Mesothelial cell of epicardium (in vitro differentiated cells): Measurements from ENCODE around the gene GADL1. TPM values are rescaled to one million over a fixed set of nuclear protein-coding genes. Genes with fewer than 3 reads are reported as not detected.

ENCODE experiments used
- DNase-seq, 2 experiments: peaks; one replicate each; pipeline ENCODE4 v3.0.0; 2021; ENCODE audit warnings: low spot score in 2 of 2; ENCODE audit not compliant: unreplicated experiment in 2 of 2
- H3K27ac Mint-ChIP-seq: 2 replicates; pipeline ENCODE4 v1.8.0; 2021; ENCODE audit warnings: mixed read lengths
- H3K27me3 Mint-ChIP-seq: 2 replicates; pipeline ENCODE4 v1.8.0; 2021; ENCODE audit warnings: low read depth, mixed read lengths
- H3K36me3 Mint-ChIP-seq: 2 replicates; pipeline ENCODE4 v1.8.0; 2021; ENCODE audit warnings: mixed read lengths
- H3K4me1 Mint-ChIP-seq: 2 replicates; pipeline ENCODE4 v1.8.0; 2021; ENCODE audit warnings: mixed read lengths
- H3K4me3 Mint-ChIP-seq: 2 replicates; pipeline ENCODE4 v1.8.0; 2021; ENCODE audit warnings: mild to moderate bottlenecking, moderate library complexity, mixed read lengths
- H3K9me3 Mint-ChIP-seq: 2 replicates; pipeline ENCODE4 v1.8.0; 2021; ENCODE audit warnings: mixed read lengths
- total RNA-seq: library from RNA; stranded (reverse); gene quantifications from 3 replicates; pipeline ENCODE4 v1.2.1, GENCODE V29; 2021
- TF ChIP-seq, protein P1 (sequence below): fragments of 200-600 bp; sonication (generic); IDR thresholded peaks from one replicate; pipeline ENCODE4 v1.5.0; 2021; ENCODE audit warnings: antibody characterized with exemption; ENCODE audit not compliant: unreplicated experiment

GADL1 gene
- 4.4 to 4.9 TPM (median 4.6 TPM) in 3 replicates for total RNA-seq

GRCh38 chr3:30894521-30895251 lies at the start of gene GADL1:
Gene GADL1, minus strand, starts transcription at chr3:30894661. Its CDS starts 47 bp downstream, at chr3:30894614.
- TF ChIP-seq, protein P1, sequence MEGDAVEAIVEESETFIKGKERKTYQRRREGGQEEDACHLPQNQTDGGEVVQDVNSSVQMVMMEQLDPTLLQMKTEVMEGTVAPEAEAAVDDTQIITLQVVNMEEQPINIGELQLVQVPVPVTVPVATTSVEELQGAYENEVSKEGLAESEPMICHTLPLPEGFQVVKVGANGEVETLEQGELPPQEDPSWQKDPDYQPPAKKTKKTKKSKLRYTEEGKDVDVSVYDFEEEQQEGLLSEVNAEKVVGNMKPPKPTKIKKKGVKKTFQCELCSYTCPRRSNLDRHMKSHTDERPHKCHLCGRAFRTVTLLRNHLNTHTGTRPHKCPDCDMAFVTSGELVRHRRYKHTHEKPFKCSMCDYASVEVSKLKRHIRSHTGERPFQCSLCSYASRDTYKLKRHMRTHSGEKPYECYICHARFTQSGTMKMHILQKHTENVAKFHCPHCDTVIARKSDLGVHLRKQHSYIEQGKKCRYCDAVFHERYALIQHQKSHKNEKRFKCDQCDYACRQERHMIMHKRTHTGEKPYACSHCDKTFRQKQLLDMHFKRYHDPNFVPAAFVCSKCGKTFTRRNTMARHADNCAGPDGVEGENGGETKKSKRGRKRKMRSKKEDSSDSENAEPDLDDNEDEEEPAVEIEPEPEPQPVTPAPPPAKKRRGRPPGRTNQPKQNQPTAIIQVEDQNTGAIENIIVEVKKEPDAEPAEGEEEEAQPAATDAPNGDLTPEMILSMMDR = no peak
- DNase-seq = peak; percentile 42 to 68
- H3K9me3 Mint-ChIP-seq = no peaks in the 10 kb centered on the region
- H3K4me3 Mint-ChIP-seq = peak within 1 kb of the TSS; percentile 69
- no peaks in the 10 kb centered on the region for H3K36me3 Mint-ChIP-seq
- H3K27ac Mint-ChIP-seq = peak within 1 kb of the TSS; percentile 87
- peaks cover 21% of the 10 kb centered on the region for H3K4me1 Mint-ChIP-seq
- H3K27me3 Mint-ChIP-seq = peaks cover 34% of the 10 kb centered on the region

- no peaks in the 10 kb centered on the region for H3K27me3 Mint-ChIP-seq
- peaks cover 15% of the 10 kb centered on the region for H3K4me1 Mint-ChIP-seq
- H3K36me3 Mint-ChIP-seq = peaks cover 8% of the 10 kb centered on the region
Measured at GRCh38 chr3:30944124-30944523, 49.7 kb upstream of the GADL1 start.

GRCh38 chr3:30943206-30943605 lies 48.7 kb upstream of the GADL1 start:
- Mint-ChIP-seq H3K27ac (no peak overlapping the region), H3K4me1 (peaks cover 15% of the 10 kb centered on the region), H3K4me3 (no peak overlapping the region), H3K36me3 (peaks cover 10% of the 10 kb centered on the region), H3K27me3 (no peaks in the 10 kb centered on the region), H3K9me3 (peaks cover 25% of the 10 kb centered on the region)
- TF ChIP-seq, protein P1 = no peak
- DNase-seq = no peak

More at GRCh38 chr3:30944124-30944523, 49.7 kb upstream of the GADL1 start:
- no peak for DNase-seq
- TF ChIP-seq, protein P1 = no peak
- Mint-ChIP-seq H3K27ac (no peak overlapping the region), H3K4me3 (no peak overlapping the region), H3K9me3 (peaks cover 17% of the 10 kb centered on the region)

- H3K9me3 Mint-ChIP-seq = peaks cover 43% of the 10 kb centered on the region
- H3K27me3 Mint-ChIP-seq = no peaks in the 10 kb centered on the region
- TF ChIP-seq, protein P1 = no peak
- peaks cover 15% of the 10 kb centered on the region for H3K4me1 Mint-ChIP-seq
- no peak overlapping the region for H3K27ac Mint-ChIP-seq
- no peak overlapping the region for H3K4me3 Mint-ChIP-seq
- no peak for DNase-seq
- peaks cover 10% of the 10 kb centered on the region for H3K36me3 Mint-ChIP-seq
Measured at GRCh38 chr3:30941342-30941741, 46.9 kb upstream of the GADL1 start.

GRCh38 chr3:30940740-30941139 lies 46.3 kb upstream of the GADL1 start:
- Mint-ChIP-seq H3K27ac (no peak overlapping the region), H3K4me3 (no peak overlapping the region), H3K36me3 (peaks cover 10% of the 10 kb centered on the region), H3K4me1 (peaks cover 15% of the 10 kb centered on the region), H3K9me3 (peaks cover 46% of the 10 kb centered on the region), H3K27me3 (no peaks in the 10 kb centered on the region)
- no peak for DNase-seq
- TF ChIP-seq, protein P1 = no peak

- Mint-ChIP-seq H3K4me3 (no peak overlapping the region), H3K4me1 (peaks cover 15% of the 10 kb centered on the region), H3K27ac (peak overlapping the region; percentile 49), H3K27me3 (no peaks in the 10 kb centered on the region), H3K9me3 (peaks cover 34% of the 10 kb centered on the region), H3K36me3 (peaks cover 2% of the 10 kb centered on the region)
- no peak for DNase-seq
- TF ChIP-seq, protein P1 = no peak
Measured at GRCh38 chr3:30934208-30934550, 39.7 kb upstream of the GADL1 start.
